Testis (tissue), 2 donors: ENCODE measurements around the gene RACK1.

Experiments
- CTCF ChIP-seq, 3 experiments: fragments of 450-650 bp in 2 of 3; fragments of 200-600 bp in 1 of 3; sonication (generic) in 1 of 3; IDR thresholded peaks; one replicate each; pipeline ENCODE4 v1.5.1; 2016 to 2019; ENCODE audit warnings: antibody characterized with exemption in 3 of 3, mild to moderate bottlenecking in 2 of 3, moderate library complexity in 1 of 3
- POLR2A ChIP-seq: fragments of 450-650 bp; IDR thresholded peaks from one replicate; pipeline ENCODE4 v1.6.1; 2017; ENCODE audit warnings: antibody characterized with exemption, mild to moderate bottlenecking, moderate library complexity

DNA sequence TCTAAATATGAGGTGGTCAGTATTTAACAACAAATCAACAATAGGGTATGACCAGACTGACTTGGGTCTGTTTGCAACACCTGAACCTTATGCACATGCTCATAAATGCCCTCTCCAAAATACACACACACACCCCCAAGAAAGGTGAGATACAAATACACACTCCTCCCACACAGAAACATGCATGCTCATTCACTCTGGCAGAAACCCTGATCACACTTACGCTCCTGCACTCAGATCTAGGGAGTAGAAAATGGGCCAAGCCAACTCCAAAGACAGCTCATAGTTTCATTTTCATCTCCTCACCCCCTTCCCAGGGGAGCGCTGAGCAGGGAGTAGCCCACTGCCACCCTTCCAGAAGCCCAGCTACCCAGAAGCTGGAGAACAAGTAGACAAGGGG, 50.0 kb downstream of the RACK1 start:
- TF ChIP-seq POLR2A (no peak), CTCF (IDR thresholded peaks at IDR 0.05) (no peak)
